Natural killer cell treated with Interleukin-12 subunit alpha and Interleukin-12 subunit beta and Interleukin-15 and Interleukin-18, amount 100 ng/mL, for 72 hours (primary cell): ENCODE measurements around the gene CLRN1. TPM values are rescaled to one million over a fixed set of nuclear protein-coding genes. Genes with fewer than 3 reads are reported as not detected.

Experiments
- ATAC-seq, 2 donors: fragments of 150-1000 bp; cut with Tn5 transposase in 1 of 2; sonication (Bioruptor Pico), chemical (Tn5 transposase) in 1 of 2; 2 replicates each; pipeline ENCODE4 v1.10.0; 2021
- DNase-seq: peaks from one replicate; pipeline ENCODE4 v3.0.0; 2022; ENCODE audit warnings: low spot score
- H3K27ac Mint-ChIP-seq, 2 donors: 1 replicate in 1 of 2; 2 replicates in 1 of 2; pipeline ENCODE4 v1.8.0; 2022; ENCODE audit warnings: mixed read lengths in 2 of 2, mild to moderate bottlenecking in 1 of 2, moderate library complexity in 1 of 2
- H3K27me3 Mint-ChIP-seq, 2 donors: 1 replicate in 1 of 2; 2 replicates in 1 of 2; pipeline ENCODE4 v1.8.0; 2022; ENCODE audit warnings: mixed read lengths in 2 of 2
- H3K36me3 Mint-ChIP-seq: one replicate; pipeline ENCODE4 v1.8.0; 2022; ENCODE audit warnings: mixed read lengths
- H3K4me1 Mint-ChIP-seq, 2 donors: 1 replicate in 1 of 2; 2 replicates in 1 of 2; pipeline ENCODE4 v1.8.0; 2022; ENCODE audit warnings: low read depth in 2 of 2, mixed read lengths in 2 of 2, mild to moderate bottlenecking in 1 of 2
- H3K4me3 Mint-ChIP-seq: one replicate; pipeline ENCODE4 v1.8.0; 2022; ENCODE audit warnings: mixed read lengths
- H3K9me3 Mint-ChIP-seq: 2 replicates; pipeline ENCODE4 v1.8.0; 2022; ENCODE audit warnings: mixed read lengths
- total RNA-seq, 2 donors: library from RNA; stranded (reverse); gene quantifications; one replicate each; pipeline ENCODE4 v1.2.3, GENCODE V29; 2022

CLRN1 gene
- total RNA-seq, 2 donors from 2014 or later = not detected

DNA sequence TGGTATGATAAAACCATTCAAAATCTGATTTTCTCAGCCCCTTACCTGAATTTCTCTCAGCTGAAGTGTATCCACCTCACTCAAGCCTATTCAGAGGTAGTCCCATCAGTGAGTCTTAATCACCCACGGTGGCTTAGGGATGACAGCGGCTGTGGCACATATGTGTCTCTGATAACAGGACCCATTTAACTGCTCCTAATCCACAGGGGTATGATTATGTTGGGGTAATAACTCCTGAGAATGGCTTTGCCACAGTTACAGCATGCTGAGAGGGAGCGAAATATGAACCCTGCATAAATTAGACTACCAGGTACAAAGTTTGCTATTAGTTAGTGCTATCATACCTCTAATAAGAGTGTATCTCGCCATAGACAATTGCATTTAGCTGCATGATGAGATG lies 10.6 kb downstream of the CLRN1 start:
- no peak overlapping the region for H3K27ac Mint-ChIP-seq
- no peaks in the 10 kb centered on the region for H3K4me1 Mint-ChIP-seq
- no peaks in the 10 kb centered on the region for H3K36me3 Mint-ChIP-seq
- no peaks in the 10 kb centered on the region for H3K9me3 Mint-ChIP-seq
- ATAC-seq (no peak), DNase-seq (no peak)
- no peak overlapping the region for H3K4me3 Mint-ChIP-seq
- H3K27me3 Mint-ChIP-seq = peaks cover 24 to 55% of the 10 kb centered on the region in 2 donors

DNA sequence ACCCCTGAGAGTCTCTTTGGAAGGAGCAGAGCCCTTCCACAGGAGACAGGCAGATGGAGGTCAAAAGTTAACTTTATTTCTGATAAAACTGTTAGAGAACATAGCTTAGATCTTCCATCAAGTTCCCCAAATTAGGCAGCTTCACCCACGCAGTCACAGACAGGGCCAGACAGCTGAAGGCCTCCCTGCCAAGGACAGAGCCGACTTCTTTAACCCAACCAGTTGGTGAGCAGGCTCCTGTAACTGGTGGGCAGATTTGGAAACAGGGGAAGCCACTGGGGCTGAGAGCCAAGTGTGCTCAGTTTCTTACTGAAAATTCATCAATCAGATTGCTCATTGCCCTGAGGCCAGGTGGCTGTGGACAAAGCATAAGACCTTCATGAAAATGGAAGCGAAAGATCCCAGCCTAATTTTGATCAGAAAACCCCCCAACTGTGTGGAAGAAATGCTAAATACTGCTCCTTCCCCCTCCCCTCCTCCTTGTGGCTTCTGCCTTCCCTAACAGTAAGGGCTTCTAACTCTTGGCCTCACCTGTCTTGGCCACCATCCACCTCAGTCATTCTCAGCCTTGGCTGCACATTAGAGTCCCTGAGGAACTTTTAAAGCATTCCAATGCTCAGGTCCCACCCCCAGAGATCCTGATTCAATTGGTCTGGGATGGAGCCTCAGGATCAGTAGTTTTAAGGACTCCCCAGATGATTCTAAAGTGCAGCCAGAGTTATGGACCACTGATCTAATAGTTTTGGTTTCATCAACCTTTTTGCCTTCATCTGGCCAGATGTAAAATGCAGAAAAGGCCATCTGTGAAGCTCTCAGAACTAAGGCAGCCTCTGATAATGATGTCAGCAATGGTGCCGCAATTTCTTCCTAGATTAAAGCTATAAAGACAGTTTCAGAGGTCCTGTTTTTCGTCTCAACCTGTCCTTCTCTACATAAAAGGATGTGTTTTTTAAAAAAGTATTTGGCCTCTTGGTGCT lies 11.5 kb downstream of the CLRN1 start:
- no peak for DNase-seq

DNA sequence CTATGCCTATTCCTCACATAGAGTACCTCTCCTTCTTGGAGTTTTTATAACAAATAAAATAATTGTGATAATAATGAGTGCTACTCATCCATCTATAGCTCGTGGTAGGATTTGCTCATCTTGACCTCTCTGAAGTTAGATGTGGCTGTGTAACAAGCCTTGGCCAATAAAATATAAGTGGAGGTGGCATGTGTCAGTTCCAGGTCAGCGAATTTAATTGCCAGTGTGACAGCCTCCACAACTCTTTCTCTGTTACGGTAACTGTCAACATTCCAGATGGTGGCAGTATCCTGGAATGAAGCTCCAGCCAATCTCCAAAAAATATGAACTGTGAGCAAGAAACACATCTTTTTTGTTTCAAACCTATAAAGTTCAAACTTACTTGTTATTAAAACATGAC lies 13.8 kb downstream of the CLRN1 start:
- Mint-ChIP-seq H3K27ac (no peak overlapping the region), H3K27me3 (peaks cover 24 to 51% of the 10 kb centered on the region in 2 donors), H3K4me3 (no peak overlapping the region), H3K4me1 (no peaks in the 10 kb centered on the region), H3K36me3 (no peaks in the 10 kb centered on the region), H3K9me3 (no peaks in the 10 kb centered on the region)
- DNase-seq (no peak), ATAC-seq (no peak)

More for the DNA sequence above, 11.5 kb downstream of the CLRN1 start:
- ATAC-seq = no peak
- H3K4me3 Mint-ChIP-seq = no peak overlapping the region
- peaks cover 23 to 59% of the 10 kb centered on the region in 2 donors for H3K27me3 Mint-ChIP-seq
- no peaks in the 10 kb centered on the region for H3K9me3 Mint-ChIP-seq
- no peaks in the 10 kb centered on the region for H3K36me3 Mint-ChIP-seq
- H3K4me1 Mint-ChIP-seq = no peaks in the 10 kb centered on the region
- no peak overlapping the region for H3K27ac Mint-ChIP-seq

DNA sequence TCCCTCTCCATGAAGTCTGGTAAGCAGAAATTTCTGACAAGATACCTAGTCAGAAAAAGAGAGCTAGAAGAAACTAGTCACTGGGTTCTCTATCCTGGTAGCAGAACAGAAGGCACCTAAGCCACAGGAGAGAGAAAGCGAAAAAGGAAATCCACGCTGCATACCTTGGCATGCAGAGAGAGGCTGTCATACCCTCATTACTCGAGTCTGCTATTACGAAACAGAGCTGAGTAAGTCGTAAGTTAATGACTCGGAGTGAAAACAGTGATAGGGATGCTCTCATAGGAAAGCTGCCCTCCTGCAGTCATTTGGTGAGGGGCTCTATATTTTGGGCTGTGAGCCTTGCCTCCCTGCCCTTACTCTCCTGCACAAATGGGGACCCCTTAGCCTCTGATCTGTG lies 16.2 kb downstream of the CLRN1 start:
- H3K36me3 Mint-ChIP-seq = no peaks in the 10 kb centered on the region
- H3K4me1 Mint-ChIP-seq = no peaks in the 10 kb centered on the region
- H3K27ac Mint-ChIP-seq = no peak overlapping the region
- no peak for DNase-seq
- no peak overlapping the region for H3K4me3 Mint-ChIP-seq
- no peak for ATAC-seq
- no peaks in the 10 kb centered on the region for H3K9me3 Mint-ChIP-seq
- peaks cover 28 to 43% of the 10 kb centered on the region in 2 donors for H3K27me3 Mint-ChIP-seq

DNA sequence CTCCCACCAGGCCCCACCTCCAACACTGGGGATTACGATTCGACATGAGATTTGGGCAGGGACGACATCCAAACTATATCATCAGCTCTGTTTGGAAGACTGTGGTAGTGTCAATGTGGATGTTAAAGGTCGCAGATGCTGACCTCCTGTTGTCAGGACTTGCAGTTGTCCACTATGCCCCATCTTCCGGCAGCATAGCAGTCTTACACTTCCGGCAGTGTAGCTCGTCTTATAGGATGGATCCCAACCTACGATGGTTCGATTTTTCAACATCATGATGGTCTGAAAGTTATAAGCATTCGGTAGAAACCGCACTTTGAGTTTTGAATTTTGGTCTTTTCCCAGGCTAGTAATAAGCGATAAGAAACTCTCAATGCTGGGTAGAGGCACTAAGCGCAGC lies 20.6 kb downstream of the CLRN1 start:
- peaks cover 3% of the 10 kb centered on the region for H3K9me3 Mint-ChIP-seq
- no peak overlapping the region for H3K4me3 Mint-ChIP-seq
- no peak overlapping the region for H3K27ac Mint-ChIP-seq
- H3K4me1 Mint-ChIP-seq = no peaks in the 10 kb centered on the region
- H3K36me3 Mint-ChIP-seq = no peaks in the 10 kb centered on the region
- peaks cover 30 to 32% of the 10 kb centered on the region in 2 donors for H3K27me3 Mint-ChIP-seq
- no peak for DNase-seq
- ATAC-seq = no peak

DNA sequence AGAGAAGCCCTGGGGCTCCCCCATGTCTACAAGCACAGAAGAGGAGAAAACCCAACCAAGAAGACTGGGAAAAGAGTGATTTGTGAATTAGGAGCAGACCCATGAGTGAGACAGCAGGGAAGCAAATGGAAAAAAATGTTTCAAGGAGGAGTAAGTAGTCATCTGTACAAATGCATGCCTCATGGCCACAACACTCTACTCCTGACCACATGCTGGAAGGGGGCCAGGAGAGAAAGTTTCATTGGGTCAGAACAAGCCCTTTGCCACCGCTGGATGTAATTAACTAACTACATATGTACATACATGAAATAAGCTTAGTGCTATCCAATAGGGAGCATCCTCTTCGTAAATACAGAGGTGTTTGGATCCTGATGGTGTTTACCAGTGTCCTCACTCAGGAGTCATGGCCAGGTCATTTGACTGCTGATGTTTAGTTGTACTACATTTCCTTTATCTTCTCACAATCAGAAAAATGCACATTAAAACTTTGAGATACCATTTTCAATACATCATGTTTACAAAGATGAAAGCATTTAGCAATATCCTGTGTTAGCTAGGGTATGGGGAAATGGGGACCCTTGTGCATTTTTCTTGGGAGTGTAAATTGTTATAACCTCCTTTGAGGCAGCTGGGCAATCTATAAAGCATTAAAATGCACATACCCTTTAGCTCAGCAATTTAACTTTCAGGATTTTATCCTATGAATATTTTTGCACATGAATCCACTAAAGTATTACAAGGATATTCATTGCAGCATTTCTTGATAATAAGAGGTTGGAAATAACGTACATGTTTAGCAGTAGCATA lies 27.1 kb downstream of the CLRN1 start:
- no peaks in the 10 kb centered on the region for H3K4me1 Mint-ChIP-seq
- peaks cover 17 to 28% of the 10 kb centered on the region in 2 donors for H3K27me3 Mint-ChIP-seq
- no peak overlapping the region for H3K27ac Mint-ChIP-seq
- H3K9me3 Mint-ChIP-seq = no peaks in the 10 kb centered on the region
- DNase-seq = no peak
- no peak for ATAC-seq
- H3K4me3 Mint-ChIP-seq = no peak overlapping the region
- H3K36me3 Mint-ChIP-seq = no peaks in the 10 kb centered on the region

DNA sequence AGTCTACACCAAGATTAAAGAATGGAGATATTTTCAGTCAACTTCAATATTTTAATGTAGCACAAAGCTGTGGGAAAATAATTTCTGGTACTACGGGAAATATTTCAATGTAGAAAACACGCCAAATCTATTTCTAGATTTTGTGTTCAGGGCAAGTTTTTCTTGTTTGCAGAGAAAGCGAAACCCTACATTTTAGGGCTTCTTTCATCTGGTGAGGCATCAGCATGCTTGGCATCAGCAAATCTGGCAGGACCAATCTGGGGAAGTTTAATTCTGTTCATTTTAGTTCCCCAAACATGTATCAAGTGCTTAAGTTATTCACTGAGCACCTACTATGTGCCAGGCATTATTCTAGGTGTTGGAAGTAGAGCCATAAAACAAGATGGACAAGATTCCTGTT lies 30.3 kb downstream of the CLRN1 start:
- ATAC-seq = no peak

DNA sequence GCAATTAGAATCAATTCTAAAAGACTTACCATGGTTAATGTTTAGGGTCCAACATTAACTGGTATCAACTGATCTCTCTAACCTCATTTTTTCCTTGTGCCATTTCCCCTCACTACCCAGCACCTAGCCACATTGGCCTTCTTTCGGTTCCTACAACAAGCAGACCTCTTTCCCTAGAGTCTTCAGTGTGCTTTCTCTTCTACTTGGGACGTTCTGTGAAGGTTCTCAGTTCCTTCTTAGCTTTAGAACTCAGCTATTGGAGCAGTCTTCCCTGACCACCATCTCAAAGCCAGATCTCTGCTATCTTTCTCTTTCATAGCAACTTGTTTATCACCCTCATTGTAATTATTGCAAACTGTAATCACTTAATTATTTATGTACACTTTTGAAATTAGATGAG lies 35.8 kb downstream of the CLRN1 start:
- H3K27me3 Mint-ChIP-seq = peaks cover 20 to 65% of the 10 kb centered on the region in 2 donors
- H3K4me3 Mint-ChIP-seq = no peak overlapping the region
- no peak overlapping the region for H3K27ac Mint-ChIP-seq
- DNase-seq (no peak), ATAC-seq (no peak)
- no peaks in the 10 kb centered on the region for H3K4me1 Mint-ChIP-seq
- no peaks in the 10 kb centered on the region for H3K9me3 Mint-ChIP-seq
- H3K36me3 Mint-ChIP-seq = no peaks in the 10 kb centered on the region

More for the DNA sequence above, 30.3 kb downstream of the CLRN1 start:
- Mint-ChIP-seq H3K27me3 (peaks cover 26 to 35% of the 10 kb centered on the region in 2 donors), H3K27ac (no peak overlapping the region), H3K4me1 (no peaks in the 10 kb centered on the region), H3K36me3 (no peaks in the 10 kb centered on the region), H3K4me3 (no peak overlapping the region), H3K9me3 (no peaks in the 10 kb centered on the region)
- no peak for DNase-seq

DNA sequence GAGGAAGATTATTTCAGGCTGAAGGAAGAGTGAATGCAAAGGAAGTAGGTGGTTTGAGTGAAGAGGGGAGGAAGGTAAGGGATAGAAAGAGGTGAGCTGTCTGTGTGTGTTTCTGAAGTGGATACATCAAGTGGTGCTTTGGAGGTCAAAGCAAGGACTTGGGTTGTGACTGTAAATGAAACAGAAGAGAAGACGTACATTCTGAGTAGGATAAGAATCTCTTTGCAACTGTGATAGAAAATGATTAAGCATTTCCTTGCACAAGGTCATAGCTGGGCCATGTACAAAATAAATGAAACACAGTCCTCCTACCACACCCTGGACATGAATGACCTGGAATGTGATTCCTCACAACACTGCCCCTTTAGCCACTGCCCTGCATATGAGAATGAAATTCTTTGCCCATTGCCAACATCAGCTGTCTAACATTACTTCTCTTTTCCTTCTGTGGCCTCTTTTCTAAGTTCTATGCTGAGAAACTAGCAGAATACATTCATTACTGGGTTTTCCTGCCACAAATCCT lies 39.0 kb downstream of the CLRN1 start:
- Mint-ChIP-seq H3K4me1 (no peaks in the 10 kb centered on the region), H3K9me3 (no peaks in the 10 kb centered on the region), H3K27ac (no peak overlapping the region), H3K36me3 (no peaks in the 10 kb centered on the region), H3K27me3 (peaks cover 18 to 58% of the 10 kb centered on the region in 2 donors), H3K4me3 (no peak overlapping the region)
- ATAC-seq (no peak), DNase-seq (no peak)

DNA sequence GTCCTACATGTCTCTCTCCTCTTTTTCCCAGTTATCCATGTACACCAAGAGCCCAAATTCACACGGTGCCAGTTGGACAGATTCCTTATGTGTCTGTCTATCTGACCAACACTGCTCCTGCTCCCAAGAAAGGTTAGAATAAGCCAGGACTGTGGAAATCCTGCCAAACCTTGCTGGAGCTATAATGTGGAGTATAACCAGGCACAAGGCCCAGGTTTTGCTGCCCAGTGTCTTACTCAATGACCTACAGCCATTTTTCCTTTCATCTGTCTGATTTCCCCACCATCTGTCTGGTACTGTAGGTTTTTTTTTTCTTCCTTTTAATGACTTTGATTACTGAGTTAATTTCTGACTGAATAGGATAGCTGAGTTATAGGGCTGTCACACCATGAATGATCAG lies 40.8 kb downstream of the CLRN1 start:
- no peak overlapping the region for H3K27ac Mint-ChIP-seq
- ATAC-seq (no peak), DNase-seq (no peak)
- H3K9me3 Mint-ChIP-seq = no peaks in the 10 kb centered on the region
- peaks cover 11 to 40% of the 10 kb centered on the region in 2 donors for H3K27me3 Mint-ChIP-seq
- H3K4me1 Mint-ChIP-seq = no peaks in the 10 kb centered on the region
- no peak overlapping the region for H3K4me3 Mint-ChIP-seq
- no peaks in the 10 kb centered on the region for H3K36me3 Mint-ChIP-seq

DNA sequence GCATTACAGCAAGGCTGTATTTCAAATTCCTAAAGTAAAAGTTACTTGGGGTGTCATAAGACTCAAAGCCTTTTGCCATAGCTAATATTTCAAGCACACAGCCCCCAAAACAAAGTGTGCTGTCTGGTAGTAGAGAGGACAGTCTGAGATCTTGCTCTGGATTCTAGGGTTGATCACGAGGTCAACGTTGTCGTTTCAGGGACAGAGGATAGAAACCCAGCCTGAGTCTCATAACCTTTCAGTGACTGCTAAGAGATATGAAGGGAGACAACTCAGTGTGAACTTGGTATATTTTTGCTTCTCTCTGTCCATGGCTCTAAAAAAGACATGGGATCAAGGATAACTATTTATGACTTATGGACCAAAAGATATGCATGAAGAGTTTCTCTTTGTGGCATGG lies 41.7 kb downstream of the CLRN1 start:
- no peaks in the 10 kb centered on the region for H3K9me3 Mint-ChIP-seq
- no peak for DNase-seq
- peaks cover 2% of the 10 kb centered on the region in 2 donors for H3K4me1 Mint-ChIP-seq
- no peak overlapping the region for H3K27ac Mint-ChIP-seq
- ATAC-seq = no peak
- no peak overlapping the region for H3K4me3 Mint-ChIP-seq
- no peaks in the 10 kb centered on the region for H3K36me3 Mint-ChIP-seq
- H3K27me3 Mint-ChIP-seq = peaks cover 11 to 32% of the 10 kb centered on the region in 2 donors

DNA sequence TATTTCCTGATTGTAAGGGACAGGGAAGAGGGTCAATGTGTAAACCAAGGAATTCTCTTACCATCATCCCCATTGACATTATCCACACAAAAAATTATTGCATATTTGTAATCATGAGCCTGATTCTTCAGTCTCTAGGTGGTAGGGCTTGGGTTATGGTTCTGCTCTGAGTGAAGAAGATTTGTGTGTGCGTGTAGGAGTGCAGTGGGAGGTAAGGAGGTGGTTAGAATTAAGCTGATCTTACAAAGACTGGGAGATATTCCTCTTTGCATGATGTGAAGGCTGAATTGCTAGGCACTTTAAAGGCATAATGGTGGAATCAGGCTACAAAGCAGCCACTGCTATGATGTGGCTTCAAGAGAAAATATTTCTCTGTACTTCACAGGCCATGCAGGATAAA lies 44.3 kb downstream of the CLRN1 start:
- Mint-ChIP-seq H3K4me1 (peaks cover 6% of the 10 kb centered on the region in 2 donors), H3K36me3 (no peaks in the 10 kb centered on the region), H3K27me3 (peaks cover 12 to 30% of the 10 kb centered on the region in 2 donors), H3K9me3 (no peaks in the 10 kb centered on the region), H3K4me3 (no peak overlapping the region), H3K27ac (no peak overlapping the region)
- DNase-seq (no peak), ATAC-seq (no peak)

DNA sequence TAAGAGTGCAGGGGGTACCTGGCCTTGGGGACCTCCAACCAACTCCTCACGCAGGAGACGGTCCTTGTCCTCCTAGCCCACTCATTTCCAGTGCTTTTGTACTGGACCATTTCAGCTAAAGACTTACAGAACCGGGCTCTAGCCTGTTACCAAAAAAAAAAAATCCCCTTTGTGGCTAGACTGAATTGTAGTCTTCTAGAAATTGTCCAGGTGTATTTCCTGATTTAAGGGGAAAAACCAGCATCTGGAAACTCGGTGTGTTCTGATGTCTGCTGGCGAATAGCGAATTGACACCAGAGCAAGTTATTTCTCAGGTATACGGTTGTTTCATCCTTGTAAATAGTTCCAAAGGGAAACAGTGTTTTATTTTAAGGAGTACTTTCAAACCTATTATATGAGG lies 46.2 kb downstream of the CLRN1 start:
- ATAC-seq = no peak
- Mint-ChIP-seq H3K36me3 (no peaks in the 10 kb centered on the region), H3K27ac (no peak overlapping the region), H3K27me3 (peaks cover 13 to 14% of the 10 kb centered on the region in 2 donors), H3K4me1 (peaks cover 6% of the 10 kb centered on the region in 2 donors), H3K4me3 (no peak overlapping the region), H3K9me3 (no peaks in the 10 kb centered on the region)
- no peak for DNase-seq

DNA sequence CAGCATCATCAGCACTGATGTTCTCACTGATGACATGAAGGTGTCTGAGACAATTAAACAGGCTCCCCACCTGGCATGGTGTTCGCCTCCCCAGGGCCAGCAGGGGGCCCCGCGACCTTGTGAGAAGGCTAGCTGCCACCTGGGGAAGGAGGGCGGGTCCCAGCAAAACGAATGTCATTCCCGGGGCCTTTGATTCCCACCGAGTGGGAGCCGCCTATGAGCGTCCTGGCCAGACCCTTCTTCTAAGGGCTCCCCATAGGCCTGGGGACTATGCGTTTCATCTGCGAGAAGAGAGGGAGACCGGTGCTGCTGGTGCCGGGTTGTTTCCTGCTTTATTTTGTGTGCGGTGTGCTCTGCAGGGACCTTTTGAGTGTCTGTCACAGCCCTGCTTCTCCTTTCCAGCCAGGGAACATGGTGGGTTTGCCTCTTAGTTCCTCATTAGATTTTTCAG lies 46.8 kb downstream of the CLRN1 start:
- H3K9me3 Mint-ChIP-seq = no peaks in the 10 kb centered on the region
- peaks cover 6% of the 10 kb centered on the region in 2 donors for H3K4me1 Mint-ChIP-seq
- no peak overlapping the region for H3K4me3 Mint-ChIP-seq

More for the DNA sequence above, 46.8 kb downstream of the CLRN1 start:
- no peak for DNase-seq
- peak; percentile 63 to 70 for ATAC-seq
- H3K27ac Mint-ChIP-seq = no peak overlapping the region
- peaks cover 14% of the 10 kb centered on the region in 2 donors for H3K27me3 Mint-ChIP-seq
- no peaks in the 10 kb centered on the region for H3K36me3 Mint-ChIP-seq
